HepG2 (cell line): ENCODE results near the gene JAG1. TPM values are rescaled to one million over a fixed set of nuclear protein-coding genes. Genes with fewer than 3 reads are reported as not detected.
A peak's percentile ranks its signal among the peaks of the same experiment; 100 is the strongest.

Source experiments
- DRAP1 ChIP-seq: IDR thresholded peaks from 2 replicates; pipeline ENCODE4 v1.6.1; 2016; ENCODE audit warnings: missing genetic modification reagents, missing compliant biosample characterization
- E2F2 ChIP-seq: sonication (generic); formaldehyde crosslinking; IDR thresholded peaks from 2 replicates; pipeline ENCODE4 v1.4.0; 2020; ENCODE audit warnings: missing genetic modification reagents, borderline replicate concordance
- EP300 ChIP-seq, 3 experiments: sonication (generic) in 1 of 3; formaldehyde crosslinking in 1 of 3; IDR thresholded peaks; 2 replicates each; pipeline versions ENCODE4 v1.5.1 to v1.6.1; 2011 to 2020; ENCODE audit warnings: low read depth in 2 of 3, low read length in 2 of 3, borderline replicate concordance in 1 of 3, improper control_type of control experiment in 1 of 3, mild to moderate bottlenecking in 1 of 3, missing genetic modification reagents in 1 of 3, moderate library complexity in 1 of 3
- HMG20A ChIP-seq: IDR thresholded peaks from 2 replicates; pipeline ENCODE4 v1.6.1; 2016; ENCODE audit warnings: borderline replicate concordance
- IKZF5 ChIP-seq: IDR thresholded peaks from 2 replicates; pipeline ENCODE4 v1.6.1; 2018; ENCODE audit warnings: missing genetic modification reagents, mild to moderate bottlenecking, missing compliant biosample characterization
- KAT8 ChIP-seq: IDR thresholded peaks from 2 replicates; pipeline ENCODE4 v1.6.1; 2016; ENCODE audit warnings: missing genetic modification reagents, missing compliant biosample characterization
- MAF1 ChIP-seq: sonication (generic); formaldehyde crosslinking; IDR thresholded peaks from 2 replicates; pipeline ENCODE4 v1.5.0; 2020; ENCODE audit warnings: missing genetic modification reagents, borderline replicate concordance
- MTA3 ChIP-seq: sonication (generic); formaldehyde crosslinking; IDR thresholded peaks from 2 replicates; pipeline ENCODE4 v1.4.0; 2020; ENCODE audit warnings: missing genetic modification reagents
- MYNN ChIP-seq: sonication (generic); formaldehyde crosslinking; IDR thresholded peaks from 2 replicates; pipeline ENCODE4 v1.4.0; 2020; ENCODE audit warnings: mild to moderate bottlenecking, low read depth, missing genetic modification reagents
- PHF21A ChIP-seq: sonication (generic); formaldehyde crosslinking; IDR thresholded peaks from 2 replicates; pipeline ENCODE4 v1.5.0; 2020; ENCODE audit warnings: mild to moderate bottlenecking, missing genetic modification reagents
- PRDM4 ChIP-seq: sonication (generic); formaldehyde crosslinking; IDR thresholded peaks from 2 replicates; pipeline ENCODE4 v1.9.0; 2021; ENCODE audit warnings: missing genetic modification reagents, borderline replicate concordance
- SKIL ChIP-seq: sonication (generic); formaldehyde crosslinking; IDR thresholded peaks from 2 replicates; pipeline ENCODE4 v1.8.0; 2022; ENCODE audit warnings: missing genetic modification reagents, mild to moderate bottlenecking, moderate library complexity, borderline replicate concordance
- TCF12 ChIP-seq, 2 experiments: fragments of 450-650 bp in 1 of 2; sonication (generic) in 1 of 2; formaldehyde crosslinking in 1 of 2; IDR thresholded peaks; 2 replicates each; pipeline versions ENCODE4 v1.6.1 to v1.8.0; 2017 to 2022; ENCODE audit warnings: antibody characterized with exemption in 1 of 2, mild to moderate bottlenecking in 1 of 2, missing genetic modification reagents in 1 of 2, moderate library complexity in 1 of 2
- ZKSCAN8 ChIP-seq: IDR thresholded peaks from 2 replicates; pipeline ENCODE4 v1.6.1; 2016; ENCODE audit warnings: borderline replicate concordance, missing genetic modification reagents, missing compliant biosample characterization
- ZNF329 ChIP-seq: sonication (generic); formaldehyde crosslinking; IDR thresholded peaks from 2 replicates; pipeline ENCODE4 v1.9.0; 2021; ENCODE audit warnings: low read depth, mild to moderate bottlenecking, missing genetic modification reagents
- ZNF343 ChIP-seq: sonication (generic); formaldehyde crosslinking; IDR thresholded peaks from 2 replicates; pipeline ENCODE4 v1.4.0; 2020; ENCODE audit warnings: mild to moderate bottlenecking, missing genetic modification reagents
- ZNF510 ChIP-seq: sonication (generic); formaldehyde crosslinking; IDR thresholded peaks from 2 replicates; pipeline ENCODE4 v1.4.0; 2020; ENCODE audit warnings: low read depth, mild to moderate bottlenecking, missing genetic modification reagents
- ZSCAN29 ChIP-seq: sonication (generic); formaldehyde crosslinking; conservative IDR thresholded peaks from 2 replicates; pipeline ENCODE4 v1.4.0; 2020; ENCODE audit warnings: mild to moderate bottlenecking, missing genetic modification reagents
- polyA plus RNA-seq, 8 experiments: library from polyadenylated mRNA; depleted of rRNA in 3 of 8; stranded (reverse) in 7 of 8; unstranded in 1 of 8; fragments of >200 nt; fragmentation: Illumina TruSeq in 4 of 8; extraction: Trizol in 4 of 8; gene quantifications; 2 replicates each; pipeline versions ENCODE4 v1.2.1 to v1.2.3, GENCODE V29; 2011 to 2016; ENCODE audit warnings: low read depth in 4 of 8, missing spikeins in 1 of 8, mixed read lengths in 1 of 8; ENCODE audit not compliant: insufficient read depth in 1 of 8
- total RNA-seq, 5 experiments: library from RNA; depleted of rRNA; stranded (reverse); fragments of >200 nt; fragmentation: Illumina TruSeq; extraction: Trizol; gene quantifications; 2 replicates each; pipeline ENCODE4 v1.2.3, GENCODE V29; 2016; ENCODE audit warnings: low read depth in 1 of 5

The JAG1 gene
- total and polyA plus RNA-seq, 2 of the 13 experiments (the other 11 are each of a cell fraction or from before 2014, with no cell fraction given): 47.1 to 56.3 TPM

GRCh38 chr20:10670501-10671220, 3.1 kb downstream of the JAG1 start (continued):
- TF ChIP-seq SKIL (CRISPR knock-in tag) (no peak), ZNF343 (CRISPR knock-in tag) (peak; percentile 73; the same call in 1 of the 2 replicates), TCF12 (IDR thresholded peaks at IDR 0.05) (no peak), TCF12 (CRISPR knock-in tag; IDR thresholded peaks at IDR 0.05) (no peak), ZSCAN29 (CRISPR knock-in tag) (0 out of 2 replicates have a peak, but pooled peaks have one; percentile 60), DRAP1 (CRISPR knock-in tag) (peak; percentile 50; the same call in 1 of the 2 replicates), KAT8 (CRISPR knock-in tag) (peak; percentile 7; the same call in 1 of the 2 replicates), MYNN (0 out of 2 replicates have a peak, but pooled peaks have one; percentile 50), ZNF510 (CRISPR knock-in tag) (0 out of 2 replicates have a peak, but pooled peaks have one; percentile 50), ZKSCAN8 (no peak), MAF1 (CRISPR knock-in tag) (no peak), IKZF5 (CRISPR knock-in tag) (no peak), E2F2 (no peak), MTA3 (CRISPR knock-in tag) (no peak), ZNF329 (CRISPR knock-in tag) (no peak), HMG20A (CRISPR knock-in tag) (no peak; the same call in 1 of the 2 replicates), EP300 (IDR thresholded peaks at IDR 0.05; ENCODE audit: low read depth in 2 of 2, low read length in 2 of 2) (no peak), EP300 (CRISPR knock-in tag; IDR thresholded peaks at IDR 0.05; ENCODE audit: borderline replicate concordance) (no peak), PHF21A (CRISPR knock-in tag) (peak; percentile 58; the same call in 1 of the 2 replicates), PRDM4 (CRISPR knock-in tag) (no peak)
